HG03521 (cell line): ENCODE results near the gene MSI1.

ENCODE experiments used
- ATAC-seq: cut with Tn5 transposase; IDR thresholded peaks from one replicate; pipeline ENCODE4 v1.9.1; 2021; ENCODE audit warnings: mild to moderate bottlenecking, moderate library complexity; ENCODE audit not compliant: unreplicated experiment

The MSI1 gene

GRCh38 chr12:120377611-120378010 lies 8.6 kb upstream of the MSI1 start:
- ATAC-seq: no peak

GRCh38 chr12:120376934-120377572 lies 8.1 kb upstream of the MSI1 start:
- ATAC-seq: no peak

- ATAC-seq: no peak
These were observed 7.5 kb upstream of the MSI1 start for GRCh38 chr12:120376416-120376815.

GRCh38 chr12:120376009-120376408 lies 7.0 kb upstream of the MSI1 start:
- ATAC-seq: no peak

- no peak for ATAC-seq
These were observed 4.7 kb upstream of the MSI1 start for GRCh38 chr12:120373683-120374082.

GRCh38 chr12:120370343-120371243 lies 1.6 kb upstream of the MSI1 start:
- ATAC-seq: no peak

GRCh38 chr12:120369603-120370342 lies 809 bp upstream of the MSI1 start:
- ATAC-seq: no peak

GRCh38 chr12:120367924-120368788 lies 808 bp downstream of the MSI1 start:
- ATAC-seq: no peak

- no peak for ATAC-seq
These were observed 1.6 kb downstream of the MSI1 start for GRCh38 chr12:120367233-120367923.

GRCh38 chr12:120366845-120367232 lies 2.1 kb downstream of the MSI1 start:
- ATAC-seq: no peak

- ATAC-seq: no peak
These were observed 2.6 kb downstream of the MSI1 start for GRCh38 chr12:120366341-120366705.

- ATAC-seq: no peak
These were observed 3.2 kb downstream of the MSI1 start for GRCh38 chr12:120365675-120366340.

- no peak for ATAC-seq
These were observed 4.5 kb downstream of the MSI1 start for GRCh38 chr12:120364487-120364886.

- ATAC-seq: no peak
These were observed 5.6 kb downstream of the MSI1 start for GRCh38 chr12:120363274-120363855.

- ATAC-seq: no peak
These were observed 6.3 kb downstream of the MSI1 start for GRCh38 chr12:120362516-120363273.

GRCh38 chr12:120361506-120362208 lies 7.3 kb downstream of the MSI1 start:
- no peak for ATAC-seq

- ATAC-seq: no peak
These were observed 9.8 kb downstream of the MSI1 start for GRCh38 chr12:120359128-120359527.
